Epithelial cell of esophagus (primary cell): ENCODE results near the gene CAMK1.
A peak's percentile ranks its signal among the peaks of the same experiment; 100 is the strongest.

Experiments used
- DNase-seq: peaks from one replicate; pipeline ENCODE4 v3.0.0; 2010; ENCODE audit warnings: low read depth
- H3K4me3 ChIP-seq: 2 replicates; pipeline ENCODE4 v1.5.1; 2011; ENCODE audit warnings: mild to moderate bottlenecking, low read length, control low read depth
- TF ChIP-seq, protein P1 (sequence below): IDR thresholded peaks from 2 replicates; pipeline ENCODE4 v1.5.1; 2011; ENCODE audit warnings: low read depth, mild to moderate bottlenecking, low read length, control low read depth, inconsistent platforms; ENCODE audit not compliant: insufficient read depth; ENCODE audit errors: missing control alignments

The CAMK1 gene

GRCh38 chr3:9769426-9770275 lies at the start of gene CAMK1:
CAMK1 (minus strand) TSS chr3:9769947; CDS start chr3:9767749, 2,198 bp downstream.
- peak within 1 kb of the TSS; percentile 49 for H3K4me3 ChIP-seq
- DNase-seq, result peak; percentile 69
- TF ChIP-seq, protein P1, sequence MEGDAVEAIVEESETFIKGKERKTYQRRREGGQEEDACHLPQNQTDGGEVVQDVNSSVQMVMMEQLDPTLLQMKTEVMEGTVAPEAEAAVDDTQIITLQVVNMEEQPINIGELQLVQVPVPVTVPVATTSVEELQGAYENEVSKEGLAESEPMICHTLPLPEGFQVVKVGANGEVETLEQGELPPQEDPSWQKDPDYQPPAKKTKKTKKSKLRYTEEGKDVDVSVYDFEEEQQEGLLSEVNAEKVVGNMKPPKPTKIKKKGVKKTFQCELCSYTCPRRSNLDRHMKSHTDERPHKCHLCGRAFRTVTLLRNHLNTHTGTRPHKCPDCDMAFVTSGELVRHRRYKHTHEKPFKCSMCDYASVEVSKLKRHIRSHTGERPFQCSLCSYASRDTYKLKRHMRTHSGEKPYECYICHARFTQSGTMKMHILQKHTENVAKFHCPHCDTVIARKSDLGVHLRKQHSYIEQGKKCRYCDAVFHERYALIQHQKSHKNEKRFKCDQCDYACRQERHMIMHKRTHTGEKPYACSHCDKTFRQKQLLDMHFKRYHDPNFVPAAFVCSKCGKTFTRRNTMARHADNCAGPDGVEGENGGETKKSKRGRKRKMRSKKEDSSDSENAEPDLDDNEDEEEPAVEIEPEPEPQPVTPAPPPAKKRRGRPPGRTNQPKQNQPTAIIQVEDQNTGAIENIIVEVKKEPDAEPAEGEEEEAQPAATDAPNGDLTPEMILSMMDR, result no peak

DNA sequence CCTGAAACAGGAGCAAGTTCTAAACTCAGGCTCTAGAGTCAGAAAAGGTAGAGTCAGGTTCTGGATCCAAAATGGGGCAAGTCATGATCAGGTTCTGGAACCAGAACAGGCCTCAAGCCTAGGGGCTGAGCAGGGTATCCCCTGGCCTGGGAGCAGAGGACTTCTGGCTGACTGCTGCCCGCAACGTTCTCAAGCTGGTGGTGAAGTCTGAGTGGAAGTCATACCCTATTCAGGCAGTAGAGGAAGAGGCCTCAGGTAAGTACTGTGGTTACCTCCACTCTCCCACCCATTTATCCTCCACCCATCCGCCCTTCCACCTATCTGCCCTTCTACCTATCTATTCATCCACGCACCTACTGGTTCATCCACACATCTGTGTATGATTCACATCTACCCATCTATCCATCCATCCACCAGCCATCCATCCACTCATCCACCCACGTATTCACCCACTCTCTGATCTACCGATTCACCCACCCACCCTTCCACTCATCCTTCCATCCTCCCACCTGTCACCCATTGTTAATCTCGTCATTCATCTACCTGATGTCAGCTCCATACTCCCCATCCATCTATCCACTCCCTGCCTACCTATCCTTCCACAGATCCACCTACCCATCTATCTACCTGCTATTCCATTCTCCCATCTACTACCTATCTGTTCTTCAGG lies 49.1 kb upstream of the CAMK1 start:
- no peak for DNase-seq
- TF ChIP-seq, protein P1, result no peak

DNA sequence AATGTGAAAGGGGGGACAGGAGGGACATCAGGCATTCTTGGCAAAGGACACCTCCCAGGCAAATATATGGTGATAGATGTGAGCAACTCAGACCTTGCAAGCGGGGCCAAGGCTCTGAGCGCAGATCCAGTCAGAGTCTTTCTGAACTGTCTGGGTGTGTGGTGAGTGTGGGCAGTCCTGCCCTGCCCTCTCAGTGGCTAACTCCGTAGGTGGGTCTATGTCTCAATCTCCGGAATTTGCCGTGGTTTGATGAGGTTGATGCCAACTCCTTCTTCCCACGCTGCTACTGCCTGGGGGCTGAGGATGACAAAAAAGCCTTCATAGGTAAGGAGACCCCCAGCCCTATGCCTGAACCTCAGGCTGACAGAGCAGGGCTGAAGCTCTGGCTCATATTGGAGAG lies 47.7 kb upstream of the CAMK1 start:
- no peak for DNase-seq
- no peak overlapping the region for H3K4me3 ChIP-seq
- TF ChIP-seq, protein P1, result no peak

More for the DNA sequence above, 49.1 kb upstream of the CAMK1 start:
- no peak overlapping the region for H3K4me3 ChIP-seq

DNA sequence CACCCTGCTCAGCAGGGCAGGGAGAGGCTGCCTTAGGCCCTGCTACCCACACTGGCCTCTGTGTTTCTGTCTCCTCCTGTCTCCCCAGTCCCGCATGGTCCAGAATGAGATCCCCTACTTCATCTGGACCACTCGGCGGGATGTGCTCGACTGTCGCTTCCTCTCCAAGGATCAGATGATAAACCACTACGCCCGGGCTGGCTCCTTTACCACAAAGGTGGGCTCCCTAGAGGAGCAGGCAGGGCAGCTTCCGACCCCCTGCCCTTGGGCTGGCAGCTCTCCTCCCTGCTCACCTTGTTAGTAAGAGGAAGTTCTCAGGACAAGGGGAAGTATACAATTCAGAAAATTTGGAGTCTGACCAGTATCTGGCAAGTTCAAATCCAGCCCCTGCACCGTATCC lies 46.2 kb upstream of the CAMK1 start:
- H3K4me3 ChIP-seq, result no peak overlapping the region
- TF ChIP-seq, protein P1, result no peak
- DNase-seq, result no peak

- no peak for DNase-seq
- TF ChIP-seq, protein P1, result no peak
Observed at GRCh38 chr3:9812870-9813483, 43.2 kb upstream of the CAMK1 start.

GRCh38 chr3:9810846-9811245 lies 41.1 kb upstream of the CAMK1 start:
- DNase-seq, result no peak
- TF ChIP-seq, protein P1, result no peak
- peak overlapping the region; percentile 44 for H3K4me3 ChIP-seq

More at GRCh38 chr3:9812870-9813483, 43.2 kb upstream of the CAMK1 start:
- no peak overlapping the region for H3K4me3 ChIP-seq
